HFFc6 (cell line): Measurements from ENCODE around the gene KREMEN1. TPM values are rescaled to one million over a fixed set of nuclear protein-coding genes. Genes with fewer than 3 reads are reported as not detected.

Experiments used
- DNase-seq: peaks from one replicate; pipeline ENCODE4 v3.0.0-alpha.2; 2018
- H3K27ac Mint-ChIP-seq: 2 replicates; pipeline ENCODE4 v1.8.0; 2020; ENCODE audit warnings: mild to moderate bottlenecking, mixed read lengths
- H3K27me3 Mint-ChIP-seq: 2 replicates; pipeline ENCODE4 v1.8.0; 2021; ENCODE audit warnings: mild to moderate bottlenecking, moderate library complexity, mixed read lengths; ENCODE audit not compliant: insufficient read depth
- H3K36me3 Mint-ChIP-seq: 2 replicates; pipeline ENCODE4 v1.8.0; 2021; ENCODE audit warnings: low read depth, mixed read lengths
- H3K4me1 Mint-ChIP-seq: 2 replicates; pipeline ENCODE4 v1.8.0; 2020; ENCODE audit warnings: low read depth, mixed read lengths
- H3K4me3 Mint-ChIP-seq: 2 replicates; pipeline ENCODE4 v1.8.0; 2020; ENCODE audit warnings: mild to moderate bottlenecking, moderate library complexity, mixed read lengths
- H3K9me3 Mint-ChIP-seq: 2 replicates; pipeline ENCODE4 v1.8.0; 2020; ENCODE audit warnings: mild to moderate bottlenecking, mixed read lengths
- total RNA-seq, 6 experiments: library from RNA; stranded (reverse); fragmentation: NEBNext Ultra II Directional; extraction: Animal tissue kit (Norgen Biotek cat#: 25700); gene quantifications; 2 replicates in 1 of 6; 3 replicates in 5 of 6; pipeline ENCODE4 v1.2.3, GENCODE V29; 2021
- TF ChIP-seq, protein P1 (sequence below): fragments of 200-600 bp; sonication (generic); IDR thresholded peaks from 2 replicates; pipeline ENCODE4 v1.5.0; 2021; ENCODE audit warnings: antibody characterized with exemption, mild to moderate bottlenecking

KREMEN1 gene
- total RNA-seq, 6 experiments from 2014 or later, result 0.50 to 1.1 (median 0.59) TPM

DNA sequence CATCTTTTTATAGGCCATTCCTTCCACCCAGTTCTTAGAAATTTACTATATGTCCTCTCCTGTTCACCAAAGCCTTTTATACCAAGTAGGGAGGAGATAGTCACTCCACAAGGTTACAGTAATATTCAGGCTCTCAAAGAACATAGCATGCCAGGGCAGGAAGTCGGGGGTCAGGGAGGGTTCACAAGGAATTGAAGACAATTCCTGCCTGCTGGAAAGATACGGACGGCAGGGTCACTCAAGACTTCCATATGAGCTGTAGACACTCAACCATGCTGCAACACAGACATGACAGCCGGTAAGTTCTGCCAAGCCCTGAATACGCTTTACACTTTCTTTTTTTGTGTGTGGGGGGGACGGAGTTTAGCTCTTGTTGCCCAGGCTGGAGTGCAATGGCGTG, 11.9 kb upstream of the KREMEN1 start:
- TF ChIP-seq, protein P1, sequence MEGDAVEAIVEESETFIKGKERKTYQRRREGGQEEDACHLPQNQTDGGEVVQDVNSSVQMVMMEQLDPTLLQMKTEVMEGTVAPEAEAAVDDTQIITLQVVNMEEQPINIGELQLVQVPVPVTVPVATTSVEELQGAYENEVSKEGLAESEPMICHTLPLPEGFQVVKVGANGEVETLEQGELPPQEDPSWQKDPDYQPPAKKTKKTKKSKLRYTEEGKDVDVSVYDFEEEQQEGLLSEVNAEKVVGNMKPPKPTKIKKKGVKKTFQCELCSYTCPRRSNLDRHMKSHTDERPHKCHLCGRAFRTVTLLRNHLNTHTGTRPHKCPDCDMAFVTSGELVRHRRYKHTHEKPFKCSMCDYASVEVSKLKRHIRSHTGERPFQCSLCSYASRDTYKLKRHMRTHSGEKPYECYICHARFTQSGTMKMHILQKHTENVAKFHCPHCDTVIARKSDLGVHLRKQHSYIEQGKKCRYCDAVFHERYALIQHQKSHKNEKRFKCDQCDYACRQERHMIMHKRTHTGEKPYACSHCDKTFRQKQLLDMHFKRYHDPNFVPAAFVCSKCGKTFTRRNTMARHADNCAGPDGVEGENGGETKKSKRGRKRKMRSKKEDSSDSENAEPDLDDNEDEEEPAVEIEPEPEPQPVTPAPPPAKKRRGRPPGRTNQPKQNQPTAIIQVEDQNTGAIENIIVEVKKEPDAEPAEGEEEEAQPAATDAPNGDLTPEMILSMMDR, result no peak
- peaks cover 30% of the 10 kb centered on the region; the same call in 1 of the 2 replicates for H3K27me3 Mint-ChIP-seq
- no peaks in the 10 kb centered on the region for H3K4me1 Mint-ChIP-seq
- no peak overlapping the region for H3K4me3 Mint-ChIP-seq
- no peaks in the 10 kb centered on the region for H3K9me3 Mint-ChIP-seq
- no peaks in the 10 kb centered on the region for H3K36me3 Mint-ChIP-seq
- DNase-seq, result no peak
- no peak overlapping the region for H3K27ac Mint-ChIP-seq

DNA sequence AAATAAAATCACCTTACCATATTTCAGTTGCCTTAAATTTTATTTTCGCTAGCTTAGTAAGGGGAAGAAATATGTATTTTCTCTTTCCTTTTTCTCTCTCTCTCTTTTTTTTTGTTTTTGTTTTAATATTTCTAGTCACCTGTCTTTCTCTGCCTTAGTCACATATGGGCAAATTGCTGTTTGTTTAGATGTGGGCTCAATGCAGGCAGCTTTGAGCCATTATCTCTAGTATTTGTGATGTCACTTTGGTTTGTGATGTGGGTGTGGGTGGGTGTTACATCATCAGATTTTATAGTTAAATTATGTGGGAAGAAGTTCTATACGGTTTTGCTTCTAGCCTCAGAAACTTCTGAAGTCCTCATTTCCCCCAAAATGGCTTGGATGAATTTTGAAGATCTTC, 11.1 kb upstream of the KREMEN1 start, which contains the start of gene C22orf31:
Gene C22orf31, minus strand, starts transcription at position 59 of the 400 bp plus-strand sequence. Its CDS starts 39 bp downstream, at position 20.
- DNase-seq, result no peak
- no peaks in the 10 kb centered on the region for H3K9me3 Mint-ChIP-seq

DNA sequence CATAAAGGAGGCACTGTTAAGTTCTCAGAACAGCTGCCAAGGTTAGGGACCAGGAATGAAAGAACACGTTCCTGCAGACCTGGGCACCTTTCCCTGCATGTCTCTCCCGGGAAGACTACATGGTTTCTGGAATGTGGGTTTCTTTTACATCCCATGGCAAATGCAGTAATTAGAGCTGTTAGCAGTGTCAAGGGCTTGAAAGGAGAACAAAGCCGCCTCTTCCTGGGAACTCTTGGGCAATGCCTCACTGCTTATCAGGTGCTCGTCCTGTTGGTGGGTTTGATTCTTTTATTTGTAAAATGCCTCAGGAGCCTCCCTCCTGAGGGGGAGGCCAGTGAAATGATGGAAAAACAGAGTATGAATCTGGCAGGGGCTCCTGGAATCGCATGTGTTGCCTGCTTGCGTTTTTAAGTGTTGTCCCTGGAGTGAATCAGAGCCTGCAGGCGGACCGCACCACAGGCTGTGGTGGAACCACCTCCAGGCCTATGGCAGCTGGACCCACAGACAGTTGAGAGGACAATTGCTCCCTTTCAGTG, 10.5 kb upstream of the KREMEN1 start:
- DNase-seq, result no peak
- Mint-ChIP-seq H3K9me3 (no peaks in the 10 kb centered on the region), H3K27me3 (peaks cover 31% of the 10 kb centered on the region), H3K27ac (no peak overlapping the region), H3K4me3 (no peak overlapping the region), H3K36me3 (no peaks in the 10 kb centered on the region), H3K4me1 (no peaks in the 10 kb centered on the region)
- TF ChIP-seq, protein P1, result no peak

More for the DNA sequence above, 11.1 kb upstream of the KREMEN1 start, which contains the start of gene C22orf31:
- TF ChIP-seq, protein P1, result no peak
- H3K4me3 Mint-ChIP-seq, result no peak within 1 kb of the TSS
- H3K27ac Mint-ChIP-seq, result no peak within 1 kb of the TSS
- no peaks in the 10 kb centered on the region for H3K36me3 Mint-ChIP-seq
- H3K4me1 Mint-ChIP-seq, result no peaks in the 10 kb centered on the region
- peaks cover 31% of the 10 kb centered on the region for H3K27me3 Mint-ChIP-seq

DNA sequence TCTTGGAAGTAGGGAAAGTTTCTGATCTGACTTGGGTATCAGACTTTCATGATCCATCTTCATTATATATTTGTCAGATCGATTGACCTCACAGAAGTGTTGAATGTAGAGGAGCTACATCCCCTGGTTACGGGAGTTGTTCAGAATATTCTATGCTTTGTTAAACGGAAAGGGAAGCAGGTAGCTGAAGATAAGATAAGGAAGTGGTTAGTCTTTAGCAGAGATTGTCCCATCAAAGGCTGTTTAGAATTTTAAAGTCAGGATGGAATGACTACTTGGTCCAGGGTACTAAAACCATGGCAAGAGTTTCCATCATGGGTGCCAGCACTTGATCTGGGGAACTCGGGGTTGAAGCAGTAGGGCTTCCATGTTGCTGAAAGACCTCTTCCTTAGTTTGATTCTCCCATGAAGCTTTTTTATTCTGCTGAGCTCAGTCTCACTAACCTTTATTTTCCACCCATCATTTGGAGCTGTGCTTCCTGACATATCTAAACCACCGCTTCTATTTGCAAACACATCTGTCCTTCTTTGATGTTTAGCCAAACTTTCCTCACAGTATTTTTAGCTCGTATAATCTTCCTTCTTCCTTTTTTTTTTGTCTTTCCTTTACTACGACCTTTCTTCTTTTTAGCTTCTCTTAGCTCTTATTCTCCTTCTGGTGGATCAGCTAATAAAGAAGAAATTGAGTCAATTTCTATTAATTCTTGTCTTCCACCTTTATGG, 7.2 kb upstream of the KREMEN1 start:
- TF ChIP-seq, protein P1, result no peak
- Mint-ChIP-seq H3K27me3 (peaks cover 42% of the 10 kb centered on the region), H3K36me3 (no peaks in the 10 kb centered on the region), H3K4me3 (no peak overlapping the region), H3K4me1 (no peaks in the 10 kb centered on the region), H3K27ac (no peak overlapping the region), H3K9me3 (no peaks in the 10 kb centered on the region)
- no peak for DNase-seq

DNA sequence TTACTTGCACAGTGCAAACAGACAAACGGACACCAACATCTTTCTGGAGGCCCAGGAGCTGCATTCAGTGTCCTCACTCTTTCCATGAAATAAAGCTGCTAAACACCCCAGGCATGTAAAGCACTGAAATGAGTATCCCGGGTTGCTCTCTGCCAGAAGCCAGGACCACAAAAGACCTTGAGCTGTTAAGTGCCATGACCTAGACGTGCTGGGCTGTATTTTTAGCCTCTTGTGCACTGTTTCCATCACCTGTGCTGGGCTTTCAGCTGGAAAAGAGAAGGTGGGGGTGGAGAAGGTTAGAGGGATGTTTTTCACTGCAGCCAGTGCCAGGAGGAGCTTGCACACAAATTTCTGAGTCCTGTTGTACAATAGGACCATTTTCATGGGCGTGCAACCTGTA, 3.4 kb upstream of the KREMEN1 start:
- TF ChIP-seq, protein P1, result no peak
- no peaks in the 10 kb centered on the region; the same call in 1 of the 2 replicates for H3K4me1 Mint-ChIP-seq
- peaks cover 35% of the 10 kb centered on the region for H3K27me3 Mint-ChIP-seq
- H3K9me3 Mint-ChIP-seq, result no peaks in the 10 kb centered on the region
- H3K4me3 Mint-ChIP-seq, result no peak overlapping the region
- H3K27ac Mint-ChIP-seq, result no peak overlapping the region
- H3K36me3 Mint-ChIP-seq, result no peaks in the 10 kb centered on the region
- DNase-seq, result no peak
